Activated naive CD4-positive, alpha-beta T cell treated with Interleukin-2 at 50 U/mL for 16 hours (primary cell): Measurements from ENCODE around the gene BRIP1.
"Not testable (repeated sequence)": the region's sequence is repeated elsewhere in the genome, so short reads cannot be mapped to it uniquely, and the experiment has no call there.

ENCODE experiments used
- DNase-seq: peaks from one replicate; pipeline ENCODE4 v3.0.0-alpha.2; 2020

The BRIP1 gene

GRCh38 chr17:61754124-61754523 is 109.2 kb downstream of the BRIP1 start:
- DNase-seq: no peak

GRCh38 chr17:61753696-61754095 is 109.6 kb downstream of the BRIP1 start:
- no peak for DNase-seq

GRCh38 chr17:61750656-61751055 is 112.7 kb downstream of the BRIP1 start:
- no peak for DNase-seq

GRCh38 chr17:61749823-61750404 is 113.4 kb downstream of the BRIP1 start:
- no peak for DNase-seq

- DNase-seq: no peak
Measured at GRCh38 chr17:61746248-61746985, 116.9 kb downstream of the BRIP1 start.

- DNase-seq: no peak
Measured at GRCh38 chr17:61744804-61745203, 118.5 kb downstream of the BRIP1 start.

- DNase-seq: no peak
Measured at GRCh38 chr17:61744252-61744651, 119.1 kb downstream of the BRIP1 start.

GRCh38 chr17:61743766-61744165 is 119.6 kb downstream of the BRIP1 start:
- DNase-seq: no peak

GRCh38 chr17:61739002-61739401 is 124.3 kb downstream of the BRIP1 start:
- no peak for DNase-seq

GRCh38 chr17:61738249-61738648 is 125.1 kb downstream of the BRIP1 start:
- DNase-seq: no peak

GRCh38 chr17:61737820-61738219 is 125.5 kb downstream of the BRIP1 start:
- no peak for DNase-seq

- DNase-seq: no peak
Measured at GRCh38 chr17:61736438-61736837, 126.9 kb downstream of the BRIP1 start.

GRCh38 chr17:61735807-61736206 is 127.5 kb downstream of the BRIP1 start:
- no peak for DNase-seq

GRCh38 chr17:61734466-61734865 is 128.9 kb downstream of the BRIP1 start:
- no peak for DNase-seq

GRCh38 chr17:61734012-61734411 is 129.3 kb downstream of the BRIP1 start:
- no peak for DNase-seq

- no peak for DNase-seq
Measured at GRCh38 chr17:61733021-61733420, 130.3 kb downstream of the BRIP1 start.

GRCh38 chr17:61732169-61732568 is 131.2 kb downstream of the BRIP1 start:
- DNase-seq: no peak

- DNase-seq: no peak
Measured at GRCh38 chr17:61731330-61731729, 132.0 kb downstream of the BRIP1 start.

GRCh38 chr17:61729690-61730268 is 133.5 kb downstream of the BRIP1 start:
- DNase-seq: no peak

- no peak for DNase-seq
Measured at GRCh38 chr17:61728297-61728836, 135.0 kb downstream of the BRIP1 start.

GRCh38 chr17:61727798-61728197 is 135.5 kb downstream of the BRIP1 start:
- not testable (repeated sequence) for DNase-seq

GRCh38 chr17:61726977-61727376 is 136.4 kb downstream of the BRIP1 start:
- no peak for DNase-seq

GRCh38 chr17:61724777-61725176 is 138.6 kb downstream of the BRIP1 start:
- no peak for DNase-seq

GRCh38 chr17:61723914-61724313 is 139.4 kb downstream of the BRIP1 start:
- no peak for DNase-seq
